Loucy (cell line): Measurements from ENCODE around the gene COL26A1.

Experiments used
- H2AFZ ChIP-seq: fragments of 200-600 bp; sonication (generic); 2 replicates; pipeline ENCODE4 v1.6.0; 2016; ENCODE audit warnings: antibody characterized with exemption, mild to moderate bottlenecking, low read length, moderate library complexity
- H3F3A ChIP-seq: fragments of 200-600 bp; 2 replicates; pipeline ENCODE4 v1.6.0; 2016; ENCODE audit warnings: antibody characterized with exemption, low read depth, mild to moderate bottlenecking
- H3K27me3 ChIP-seq: fragments of 200-600 bp; sonication (generic); 2 replicates; pipeline ENCODE4 v1.6.1; 2014; ENCODE audit warnings: low read length, mild to moderate bottlenecking; ENCODE audit not compliant: insufficient read depth, poor library complexity, severe bottlenecking
- H3K36me3 ChIP-seq: fragments of 200-600 bp; sonication (generic); 2 replicates; pipeline ENCODE4 v1.6.1; 2016; ENCODE audit warnings: low read length; ENCODE audit not compliant: insufficient read depth
- H3K4me1 ChIP-seq: fragments of 200-600 bp; sonication (generic); 2 replicates; pipeline ENCODE4 v1.5.1; 2014; ENCODE audit warnings: low read length, mild to moderate bottlenecking; ENCODE audit not compliant: insufficient read depth, poor library complexity, severe bottlenecking
- H3K4me2 ChIP-seq: fragments of 200-600 bp; sonication (generic); 2 replicates; pipeline ENCODE4 v1.6.0; 2014; ENCODE audit warnings: antibody characterized with exemption, low read length, low read depth, mild to moderate bottlenecking; ENCODE audit not compliant: poor library complexity, severe bottlenecking
- H3K4me3 ChIP-seq: fragments of 200-600 bp; sonication (generic); 2 replicates; pipeline ENCODE4 v1.5.1; 2014; ENCODE audit warnings: low read length, mild to moderate bottlenecking, mixed read lengths; ENCODE audit not compliant: poor library complexity, severe bottlenecking
- H3K79me2 ChIP-seq: fragments of 200-600 bp; sonication (generic); 2 replicates; pipeline ENCODE4 v1.6.1; 2014; ENCODE audit warnings: low read length; ENCODE audit not compliant: insufficient read depth
- H3K9ac ChIP-seq: fragments of 200-600 bp; sonication (generic); 2 replicates; pipeline ENCODE4 v1.6.0; 2014; ENCODE audit warnings: mild to moderate bottlenecking, low read depth, low read length, moderate library complexity; ENCODE audit not compliant: poor library complexity, severe bottlenecking
- H3K9me2 ChIP-seq: fragments of 200-600 bp; sonication (generic); replicated peaks from 2 replicates; pipeline ENCODE4 v1.6.1; 2016; ENCODE audit warnings: low read depth, low read length, mixed read lengths
- H3K9me3 ChIP-seq: fragments of 200-600 bp; sonication (generic); 2 replicates; pipeline ENCODE4 v1.6.1; 2014; ENCODE audit warnings: mild to moderate bottlenecking, antibody characterized with exemption, low read length, low read depth; ENCODE audit not compliant: insufficient read depth
- H4K20me1 ChIP-seq: fragments of 200-600 bp; sonication (generic); 2 replicates; pipeline ENCODE4 v1.6.0; 2014; ENCODE audit warnings: antibody characterized with exemption, low read length, mild to moderate bottlenecking; ENCODE audit not compliant: insufficient read depth, poor library complexity, severe bottlenecking
- CTCF ChIP-seq: fragments of 200-600 bp; sonication (generic); conservative IDR thresholded peaks from 2 replicates; pipeline ENCODE4 v1.5.1; 2014; ENCODE audit warnings: mild to moderate bottlenecking, antibody characterized with exemption, low read length
- EZH2phosphoT487 ChIP-seq: fragments of 200-600 bp; IDR thresholded peaks from 2 replicates; pipeline ENCODE4 v1.6.1; 2018; ENCODE audit warnings: antibody characterized with exemption, mild to moderate bottlenecking, moderate library complexity, borderline replicate concordance

The COL26A1 gene

GRCh38 chr7:101550641-101551541 lies 188.2 kb downstream of the COL26A1 start:
- Histone ChIP-seq H3K9me3 (no peaks in the 10 kb centered on the region), H3K4me1 (no peaks in the 10 kb centered on the region), H3F3A (no peaks in the 10 kb centered on the region), H3K27me3 (no peaks in the 10 kb centered on the region), H4K20me1 (no peaks in the 10 kb centered on the region), H3K9ac (no peak overlapping the region), H3K79me2 (no peaks in the 10 kb centered on the region), H3K4me3 (no peak overlapping the region), H3K4me2 (no peak overlapping the region), H2AFZ (no peak overlapping the region), H3K9me2 (no peaks in the 10 kb centered on the region), H3K36me3 (no peaks in the 10 kb centered on the region)
- TF ChIP-seq EZH2phosphoT487 (no peak), CTCF (no peak)

- Histone ChIP-seq H3K27me3 (no peaks in the 10 kb centered on the region), H4K20me1 (no peaks in the 10 kb centered on the region), H3K9ac (no peak overlapping the region), H3K9me3 (no peaks in the 10 kb centered on the region), H3K36me3 (no peaks in the 10 kb centered on the region), H3K4me1 (no peaks in the 10 kb centered on the region), H2AFZ (no peak overlapping the region), H3K79me2 (no peaks in the 10 kb centered on the region), H3K4me2 (no peak overlapping the region), H3K9me2 (no peaks in the 10 kb centered on the region), H3F3A (no peaks in the 10 kb centered on the region), H3K4me3 (no peak overlapping the region)
- TF ChIP-seq EZH2phosphoT487 (no peak), CTCF (no peak)
These were observed 190.5 kb downstream of the COL26A1 start for GRCh38 chr7:101553018-101553770.

GRCh38 chr7:101553771-101554445 lies 191.2 kb downstream of the COL26A1 start:
- Histone ChIP-seq H3K27me3 (no peaks in the 10 kb centered on the region), H3K9ac (no peak overlapping the region), H3K4me3 (no peak overlapping the region), H3K79me2 (no peaks in the 10 kb centered on the region), H4K20me1 (no peaks in the 10 kb centered on the region), H3K9me3 (no peaks in the 10 kb centered on the region), H3K9me2 (no peaks in the 10 kb centered on the region), H3K36me3 (no peaks in the 10 kb centered on the region), H3K4me1 (no peaks in the 10 kb centered on the region), H2AFZ (no peak overlapping the region), H3K4me2 (no peak overlapping the region), H3F3A (no peaks in the 10 kb centered on the region)
- no peak for TF ChIP-seq EZH2phosphoT487
- TF ChIP-seq CTCF = no peak
